Measurements from ENCODE around the gene AWAT1. TPM values are rescaled to one million over a fixed set of nuclear protein-coding genes. Genes with fewer than 3 reads are reported as not detected.
A peak's percentile ranks its signal among the peaks of the same experiment; 100 is the strongest.
"Not testable (repeated sequence)": the region's sequence is repeated elsewhere in the genome, so short reads cannot be mapped to it uniquely, and the experiment has no call there.

AWAT1 gene
- total RNA-seq, 1 experiment from 2014 or later: not detected

DNA sequence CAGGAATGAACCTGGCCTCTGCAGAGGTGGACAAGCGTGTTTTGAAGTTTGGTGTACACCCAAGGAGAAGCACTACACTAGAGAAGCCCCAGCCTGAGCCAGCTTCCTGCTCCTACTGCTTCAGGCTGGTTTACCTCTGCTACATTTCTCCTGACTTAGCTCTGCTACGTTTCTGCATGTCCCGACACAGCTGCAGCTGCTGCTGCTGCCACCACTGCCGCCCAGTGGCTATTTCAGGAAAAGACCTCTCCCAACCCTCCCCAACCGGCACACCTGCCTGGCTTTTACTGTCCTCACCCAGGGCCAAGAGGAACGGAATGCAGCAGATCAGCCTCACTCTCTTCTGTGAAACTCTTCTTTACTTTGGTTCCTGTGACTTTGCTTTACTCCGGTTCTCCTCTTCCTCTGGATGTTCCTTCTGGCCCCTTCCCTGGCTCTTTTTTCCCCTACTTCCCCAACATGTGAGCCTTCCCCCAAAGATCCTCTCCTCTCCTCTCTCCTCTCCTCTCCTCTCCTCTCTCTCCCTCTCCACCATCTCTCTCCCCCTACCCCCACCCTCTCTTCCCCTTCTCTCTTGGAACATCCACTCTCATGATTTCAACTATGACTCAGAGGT, 28.6 kb downstream of the AWAT1 start:
- Mint-ChIP-seq H3K4me3 (ENCODE audit: unreplicated experiment) (no peak overlapping the region), H3K27ac (ENCODE audit: unreplicated experiment) (no peak overlapping the region), H3K9me3 (ENCODE audit: unreplicated experiment) (no peaks in the 10 kb centered on the region), H3K27me3 (ENCODE audit: insufficient read depth, unreplicated experiment) (peaks cover 4% of the 10 kb centered on the region), H3K4me1 (ENCODE audit: low read depth, unreplicated experiment) (peaks cover 5% of the 10 kb centered on the region), H3K36me3 (ENCODE audit: insufficient read depth, unreplicated experiment) (no peaks in the 10 kb centered on the region)
- intact Hi-C loops (cut with micrococcal nuclease; ENCODE audit: unreplicated experiment): loop anchor here (1.0 to 2.0 kb wide), 2 partner anchors 66 to 130 kb away; partner anchors contain the start of gene IGBP1
- Histone ChIP-seq H3K4me3 (ENCODE audit: low read depth, low read length) (no peak overlapping the region), H3K27me3 (replicated peaks; ENCODE audit: control insufficient read depth, insufficient read depth, low read length) (no peaks in the 10 kb centered on the region), H3K4me1 (no peaks in the 10 kb centered on the region), H3K9me3 (no peaks in the 10 kb centered on the region), H3K36me3 (ENCODE audit: control insufficient read depth, insufficient read depth, low read length) (no peaks in the 10 kb centered on the region)
- TF ChIP-seq, protein P1, sequence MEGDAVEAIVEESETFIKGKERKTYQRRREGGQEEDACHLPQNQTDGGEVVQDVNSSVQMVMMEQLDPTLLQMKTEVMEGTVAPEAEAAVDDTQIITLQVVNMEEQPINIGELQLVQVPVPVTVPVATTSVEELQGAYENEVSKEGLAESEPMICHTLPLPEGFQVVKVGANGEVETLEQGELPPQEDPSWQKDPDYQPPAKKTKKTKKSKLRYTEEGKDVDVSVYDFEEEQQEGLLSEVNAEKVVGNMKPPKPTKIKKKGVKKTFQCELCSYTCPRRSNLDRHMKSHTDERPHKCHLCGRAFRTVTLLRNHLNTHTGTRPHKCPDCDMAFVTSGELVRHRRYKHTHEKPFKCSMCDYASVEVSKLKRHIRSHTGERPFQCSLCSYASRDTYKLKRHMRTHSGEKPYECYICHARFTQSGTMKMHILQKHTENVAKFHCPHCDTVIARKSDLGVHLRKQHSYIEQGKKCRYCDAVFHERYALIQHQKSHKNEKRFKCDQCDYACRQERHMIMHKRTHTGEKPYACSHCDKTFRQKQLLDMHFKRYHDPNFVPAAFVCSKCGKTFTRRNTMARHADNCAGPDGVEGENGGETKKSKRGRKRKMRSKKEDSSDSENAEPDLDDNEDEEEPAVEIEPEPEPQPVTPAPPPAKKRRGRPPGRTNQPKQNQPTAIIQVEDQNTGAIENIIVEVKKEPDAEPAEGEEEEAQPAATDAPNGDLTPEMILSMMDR (IDR thresholded peaks at IDR 0.05; ENCODE audit: insufficient read depth in 1 of 2, low read depth in 1 of 2, low read length in 1 of 2, severe bottlenecking in 1 of 2, unreplicated experiment in 1 of 2): peak; percentile 46 to 70
- peak; percentile 68 for DNase-seq
- ChIA-PET CTCF (interaction anchor here (1.0 to 1.8 kb wide), 3 partner anchors 66 to 130 kb away, joined by 4 to 8 read pairs (median 5); partner anchors contain the start of gene IGBP1), POLR2A (interaction anchor here (1.0 kb wide), 1 partner anchor 130 kb away, joined by 7 read pairs; the partner anchor contains the start of gene IGBP1)
- no TSS peak for BruUV-seq (replicated peaks)

DNA sequence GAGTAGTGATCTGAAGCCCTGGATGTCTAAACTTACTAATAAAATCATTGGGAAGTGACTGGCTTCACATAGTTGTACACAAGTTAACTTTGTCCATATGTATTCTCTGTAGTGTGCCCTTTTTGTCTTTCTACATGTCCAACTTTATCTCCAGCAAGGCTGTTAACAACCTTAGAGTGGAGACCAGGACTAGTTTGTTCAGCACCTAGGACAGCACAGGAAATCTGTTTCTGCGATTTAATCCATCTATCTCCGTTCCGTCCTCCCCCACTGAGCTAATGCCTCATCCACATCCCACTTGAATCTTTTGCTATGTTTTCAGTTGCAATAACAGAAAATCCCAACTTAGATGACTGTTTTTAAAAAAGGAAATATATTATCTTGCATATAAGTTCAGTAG, 30.3 kb downstream of the AWAT1 start:
- intact Hi-C loops (cut with micrococcal nuclease; ENCODE audit: unreplicated experiment): no loop called here
- BruUV-seq (replicated peaks): no TSS peak
- no peak overlapping the region for H3K27ac Mint-ChIP-seq (ENCODE audit: unreplicated experiment)

DNA sequence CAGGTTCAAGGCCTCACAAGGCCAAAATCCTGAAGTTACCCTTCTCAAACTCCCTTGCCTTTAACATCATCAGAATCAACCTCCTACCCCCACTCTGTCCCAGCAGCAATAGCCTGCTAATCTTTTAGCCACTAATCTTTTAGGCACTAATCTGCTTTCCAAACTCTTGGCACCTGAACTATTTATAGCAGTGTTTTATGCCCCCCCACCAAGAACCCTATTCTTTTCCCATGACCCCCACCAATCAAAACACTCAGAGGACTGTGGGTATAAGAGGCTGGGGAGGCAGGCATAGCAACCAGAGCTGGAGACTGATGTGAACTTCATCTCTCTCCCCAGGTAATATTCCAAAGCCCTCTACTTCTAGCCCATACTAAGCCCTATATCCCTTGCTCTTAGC, 33.6 kb downstream of the AWAT1 start, which contains the start of gene ARR3:
Gene ARR3, plus strand, starts transcription at position 301 of the 400 bp plus-strand sequence. CDS start 1,052 bp downstream, outside the sequence.
- H3K27me3 ChIP-seq (replicated peaks; ENCODE audit: control insufficient read depth, insufficient read depth, low read length): no peaks in the 10 kb centered on the region
- Mint-ChIP-seq H3K36me3 (ENCODE audit: insufficient read depth, unreplicated experiment) (no peaks in the 10 kb centered on the region), H3K4me3 (ENCODE audit: unreplicated experiment) (no peak within 1 kb of the TSS), H3K9me3 (ENCODE audit: unreplicated experiment) (no peaks in the 10 kb centered on the region), H3K4me1 (ENCODE audit: low read depth, unreplicated experiment) (peaks cover 5% of the 10 kb centered on the region), H3K27ac (ENCODE audit: unreplicated experiment) (no peak within 1 kb of the TSS), H3K27me3 (ENCODE audit: insufficient read depth, unreplicated experiment) (peaks cover 12% of the 10 kb centered on the region)
- TF ChIP-seq, protein P1 (IDR thresholded peaks at IDR 0.05; ENCODE audit: insufficient read depth in 1 of 2, low read depth in 1 of 2, low read length in 1 of 2, severe bottlenecking in 1 of 2, unreplicated experiment in 1 of 2): no peak
- no peak within 1 kb of the TSS for H3K4me3 ChIP-seq (ENCODE audit: low read depth, low read length)
- H3K4me1 ChIP-seq: no peaks in the 10 kb centered on the region
- DNase-seq: no peak
- no TSS peak for BruUV-seq (replicated peaks)
- no peaks in the 10 kb centered on the region for H3K36me3 ChIP-seq (ENCODE audit: control insufficient read depth, insufficient read depth, low read length)
- no peaks in the 10 kb centered on the region for H3K9me3 ChIP-seq
- POLR2A ChIA-PET: no interaction called here
- intact Hi-C loops (cut with micrococcal nuclease; ENCODE audit: unreplicated experiment): no loop called here
- CTCF ChIA-PET: no interaction called here

More for the DNA sequence above, 30.3 kb downstream of the AWAT1 start:
- Mint-ChIP-seq H3K4me3 (ENCODE audit: unreplicated experiment) (no peak overlapping the region), H3K4me1 (ENCODE audit: low read depth, unreplicated experiment) (peaks cover 5% of the 10 kb centered on the region), H3K36me3 (ENCODE audit: insufficient read depth, unreplicated experiment) (no peaks in the 10 kb centered on the region), H3K9me3 (ENCODE audit: unreplicated experiment) (no peaks in the 10 kb centered on the region), H3K27me3 (ENCODE audit: insufficient read depth, unreplicated experiment) (peaks cover 9% of the 10 kb centered on the region)
- Histone ChIP-seq H3K27me3 (replicated peaks; ENCODE audit: control insufficient read depth, insufficient read depth, low read length) (no peaks in the 10 kb centered on the region), H3K4me1 (no peaks in the 10 kb centered on the region), H3K4me3 (ENCODE audit: low read depth, low read length) (no peak overlapping the region), H3K36me3 (ENCODE audit: control insufficient read depth, insufficient read depth, low read length) (no peaks in the 10 kb centered on the region), H3K9me3 (no peaks in the 10 kb centered on the region)
- ChIA-PET CTCF (no interaction called here), POLR2A (no interaction called here)
- no peak for DNase-seq
- TF ChIP-seq, protein P1 (IDR thresholded peaks at IDR 0.05; ENCODE audit: insufficient read depth in 1 of 2, low read depth in 1 of 2, low read length in 1 of 2, severe bottlenecking in 1 of 2, unreplicated experiment in 1 of 2): no peak

DNA sequence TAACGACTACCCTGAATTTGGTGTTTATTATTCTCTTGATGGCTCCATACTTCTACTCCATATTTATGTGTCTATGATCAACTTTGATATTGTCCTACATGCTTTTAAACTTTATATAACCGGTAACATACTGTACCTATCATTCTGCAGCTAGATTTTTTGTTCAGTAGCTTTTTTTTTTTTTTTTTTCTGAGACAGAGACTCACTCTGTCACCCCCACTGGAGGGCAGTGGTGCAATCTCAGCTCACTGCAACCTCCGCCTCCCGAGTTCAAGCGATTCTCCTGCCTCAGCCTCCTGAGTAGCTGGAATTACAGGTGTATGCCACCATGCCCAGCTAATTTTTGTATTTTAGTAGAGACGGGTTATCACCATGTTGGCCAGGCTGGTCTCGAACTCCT, 39.6 kb downstream of the AWAT1 start:
- H3K27me3 ChIP-seq (replicated peaks; ENCODE audit: control insufficient read depth, insufficient read depth, low read length); DNase-seq; H3K27ac Mint-ChIP-seq (ENCODE audit: unreplicated experiment); POLR2A ChIA-PET; intact Hi-C loops (cut with micrococcal nuclease; ENCODE audit: unreplicated experiment); BruUV-seq (replicated peaks); H3K4me3 Mint-ChIP-seq (ENCODE audit: unreplicated experiment); H3K9me3 Mint-ChIP-seq (ENCODE audit: unreplicated experiment); H3K27me3 Mint-ChIP-seq (ENCODE audit: insufficient read depth, unreplicated experiment); H3K36me3 Mint-ChIP-seq (ENCODE audit: insufficient read depth, unreplicated experiment); H3K36me3 ChIP-seq (ENCODE audit: control insufficient read depth, insufficient read depth, low read length); H3K4me3 ChIP-seq (ENCODE audit: low read depth, low read length); H3K4me1 ChIP-seq; H3K4me1 Mint-ChIP-seq (ENCODE audit: low read depth, unreplicated experiment); H3K9me3 ChIP-seq: not testable (repeated sequence)
- CTCF ChIA-PET: interaction anchor here (0.6 kb wide), 3 partner anchors 11 to 81 kb away, joined by 3 to 5 read pairs (median 4); no protein-coding TSS in a partner anchor

Data from Caco-2 (cell line).